B cell (primary cell): ENCODE measurements around the gene DNAJC16.

Source experiments
- CTCF ChIP-seq: fragments of 200-600 bp; IDR thresholded peaks from one replicate; pipeline ENCODE4 v1.8.0; 2022; ENCODE audit warnings: antibody characterized with exemption, mild to moderate bottlenecking
- EZH2 ChIP-seq: IDR thresholded peaks from 2 replicates; pipeline ENCODE4 v1.6.1; 2012; ENCODE audit warnings: borderline replicate concordance, low read depth, mild to moderate bottlenecking, moderate library complexity, low read length; ENCODE audit not compliant: insufficient read depth, poor library complexity, severe bottlenecking

- TF ChIP-seq CTCF (no peak), EZH2 (no peak)
Observed at GRCh38 chr1:15500184-15501178, 26.2 kb upstream of the DNAJC16 start.
